ENCODE measurements around the gene UFC1. TPM values are rescaled to one million over a fixed set of nuclear protein-coding genes. Genes with fewer than 3 reads are reported as not detected.

Gene UFC1
- total RNA-seq, 2 experiments from 2014 or later = 96.6 to 97.8 TPM

DNA sequence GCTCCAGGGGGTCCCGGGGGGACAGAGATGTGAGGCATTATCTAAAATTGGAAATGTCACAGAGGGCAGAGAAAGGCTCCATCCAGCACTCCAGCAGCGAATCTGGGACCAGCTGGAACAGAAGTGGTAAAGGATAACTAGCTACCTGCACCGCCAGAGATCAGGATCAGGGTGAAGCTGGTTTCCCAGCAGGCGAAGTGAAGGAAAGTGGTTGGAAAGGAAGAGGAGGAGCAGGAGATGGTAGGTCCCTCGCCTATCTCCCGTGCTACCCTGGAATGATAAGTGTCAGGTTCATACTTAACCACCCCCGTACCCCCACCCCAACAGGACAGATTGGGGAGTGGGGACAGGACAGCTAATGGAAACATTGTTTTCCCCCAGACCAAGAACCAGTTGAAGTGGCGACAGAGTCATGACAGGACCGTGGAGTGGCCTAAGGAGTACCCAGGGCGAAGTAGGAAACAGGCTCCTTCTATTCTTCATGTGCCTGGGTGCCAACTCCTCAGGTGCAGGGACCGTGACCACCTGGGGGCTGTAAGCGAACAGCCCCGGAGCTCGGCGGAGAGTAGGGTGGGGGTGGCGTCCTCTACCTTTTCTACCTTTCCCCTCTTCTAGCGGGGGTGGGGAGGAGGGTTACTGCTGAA, 22.8 kb downstream of the UFC1 start:
- no peak for DNase-seq
- H3K36me3 Mint-ChIP-seq (ENCODE audit: low read depth) = peaks cover 57% of the 10 kb centered on the region
- no peaks in the 10 kb centered on the region for H3K27me3 Mint-ChIP-seq
- no peaks in the 10 kb centered on the region for H3K9me3 Mint-ChIP-seq
- TF ChIP-seq, protein P1, sequence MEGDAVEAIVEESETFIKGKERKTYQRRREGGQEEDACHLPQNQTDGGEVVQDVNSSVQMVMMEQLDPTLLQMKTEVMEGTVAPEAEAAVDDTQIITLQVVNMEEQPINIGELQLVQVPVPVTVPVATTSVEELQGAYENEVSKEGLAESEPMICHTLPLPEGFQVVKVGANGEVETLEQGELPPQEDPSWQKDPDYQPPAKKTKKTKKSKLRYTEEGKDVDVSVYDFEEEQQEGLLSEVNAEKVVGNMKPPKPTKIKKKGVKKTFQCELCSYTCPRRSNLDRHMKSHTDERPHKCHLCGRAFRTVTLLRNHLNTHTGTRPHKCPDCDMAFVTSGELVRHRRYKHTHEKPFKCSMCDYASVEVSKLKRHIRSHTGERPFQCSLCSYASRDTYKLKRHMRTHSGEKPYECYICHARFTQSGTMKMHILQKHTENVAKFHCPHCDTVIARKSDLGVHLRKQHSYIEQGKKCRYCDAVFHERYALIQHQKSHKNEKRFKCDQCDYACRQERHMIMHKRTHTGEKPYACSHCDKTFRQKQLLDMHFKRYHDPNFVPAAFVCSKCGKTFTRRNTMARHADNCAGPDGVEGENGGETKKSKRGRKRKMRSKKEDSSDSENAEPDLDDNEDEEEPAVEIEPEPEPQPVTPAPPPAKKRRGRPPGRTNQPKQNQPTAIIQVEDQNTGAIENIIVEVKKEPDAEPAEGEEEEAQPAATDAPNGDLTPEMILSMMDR (IDR thresholded peaks at IDR 0.05) = no peak
- peak overlapping the region; percentile 97 for H3K27ac Mint-ChIP-seq
- H3K27ac ChIP-seq (ENCODE audit: low read depth in 1 of 2, low read length in 2 of 2) = peak overlapping the region; percentile 82 to 89
- peak overlapping the region; percentile 77 for H3K4me3 ChIP-seq (ENCODE audit: low read length)
- CTCF ChIA-PET = interaction anchor here (0.9 to 2.3 kb wide), 5 partner anchors 11 to 206 kb away, joined by 3 to 18 read pairs (median 6); partner anchors contain the start of genes PPOX and TOMM40L
- H3K4me1 Mint-ChIP-seq (ENCODE audit: low read depth) = peaks cover 66% of the 10 kb centered on the region
- peaks cover 69% of the 10 kb centered on the region for H3K4me1 ChIP-seq (ENCODE audit: insufficient read depth, low read length)
- no peak for ATAC-seq (ENCODE audit: poor library complexity)
- H3K4me3 Mint-ChIP-seq = peak overlapping the region; percentile 100
- no peaks in the 10 kb centered on the region for H3K9me3 ChIP-seq (ENCODE audit: control insufficient read depth in 1 of 2, insufficient read depth in 1 of 2, low read length in 2 of 2)
- no peaks in the 10 kb centered on the region for H3K27me3 ChIP-seq (ENCODE audit: control insufficient read depth in 1 of 2, insufficient read depth in 2 of 2, low read length in 2 of 2)
- intact Hi-C loops (cut with DNase I, micrococcal nuclease) = loop anchor here in 1 of 2 experiments (2.0 to 5.0 kb wide), 2 partner anchors 14 to 46 kb away; partner anchors contain the start of gene APOA2
- POLR2A ChIA-PET = interaction anchor here (0.8 to 3.5 kb wide), 10 partner anchors 9 to 137 kb away, joined by 3 to 31 read pairs (median 6); partner anchors contain the start of genes ARHGAP30, DEDD, NDUFS2 and PPOX
- H3K36me3 ChIP-seq (ENCODE audit: insufficient read depth, low read length) = peaks cover 43% of the 10 kb centered on the region

DNA sequence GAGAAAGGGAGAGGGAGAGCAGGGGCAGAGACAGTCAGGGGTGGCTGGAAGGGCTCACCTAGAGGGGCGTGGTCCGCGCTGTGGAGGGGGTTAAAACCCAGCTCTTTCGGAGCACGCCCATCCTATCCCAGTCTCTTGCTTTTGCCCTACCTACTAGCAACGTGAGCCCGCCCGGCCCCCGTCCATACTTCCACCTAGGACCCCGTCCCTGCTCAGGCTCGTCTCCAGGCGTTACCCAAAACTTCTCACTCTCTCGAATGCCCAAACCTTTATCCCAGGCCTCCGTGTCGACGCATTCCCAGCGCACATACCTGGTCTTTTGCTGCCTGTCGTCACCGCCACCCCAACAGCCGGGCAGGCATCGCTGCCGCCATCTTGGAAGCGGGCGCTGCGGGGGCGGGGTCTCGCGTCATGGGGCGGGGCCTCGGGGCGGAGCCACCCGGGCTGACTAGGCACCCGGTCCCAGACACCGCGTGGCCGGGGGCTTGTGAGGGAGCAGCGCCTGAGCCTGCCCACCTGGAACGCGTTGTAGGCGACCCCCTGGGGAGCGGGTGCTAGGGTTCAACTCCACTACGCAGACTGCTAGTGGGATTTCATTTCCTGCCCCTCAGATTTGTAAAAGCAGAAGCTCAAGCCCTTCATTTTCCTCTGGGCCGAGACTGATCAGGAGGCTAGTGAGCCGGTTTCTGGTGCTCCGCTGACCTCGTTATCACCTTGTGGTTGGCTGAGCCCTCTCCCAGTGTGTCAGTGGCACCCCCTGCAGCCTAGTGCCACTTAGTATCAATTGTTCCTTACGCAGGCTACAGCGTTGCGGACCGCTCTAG, 23.5 kb downstream of the UFC1 start, which contains the start of gene B4GALT3:
B4GALT3 (minus strand) TSS at position 396 of the 824 bp plus-strand sequence. CDS start 1,447 bp downstream, outside the sequence.
- Mint-ChIP-seq H3K4me3 (peak within 1 kb of the TSS; percentile 100), H3K9me3 (no peaks in the 10 kb centered on the region), H3K27me3 (no peaks in the 10 kb centered on the region), H3K36me3 (ENCODE audit: low read depth) (peaks cover 50% of the 10 kb centered on the region), H3K27ac (peak within 1 kb of the TSS; percentile 97), H3K4me1 (ENCODE audit: low read depth) (peaks cover 72% of the 10 kb centered on the region)
- POLR2A ChIA-PET = interaction anchor here (0.8 to 3.5 kb wide), 11 partner anchors 8 to 214 kb away, joined by 3 to 31 read pairs (median 5); partner anchors contain the start of genes ARHGAP30, DEDD, NDUFS2 and PPOX
- Histone ChIP-seq H3K27me3 (ENCODE audit: control insufficient read depth in 1 of 2, insufficient read depth in 2 of 2, low read length in 2 of 2) (no peaks in the 10 kb centered on the region), H3K27ac (ENCODE audit: low read depth in 1 of 2, low read length in 2 of 2) (peak within 1 kb of the TSS; percentile 82 to 89), H3K36me3 (ENCODE audit: insufficient read depth, low read length) (peaks cover 35% of the 10 kb centered on the region), H3K4me1 (ENCODE audit: insufficient read depth, low read length) (peaks cover 76% of the 10 kb centered on the region), H3K4me3 (ENCODE audit: low read length) (peak within 1 kb of the TSS; percentile 77), H3K9me3 (ENCODE audit: control insufficient read depth in 1 of 2, insufficient read depth in 1 of 2, low read length in 2 of 2) (no peaks in the 10 kb centered on the region)
- TF ChIP-seq, protein P1 (IDR thresholded peaks at IDR 0.05) = no peak
- ATAC-seq (ENCODE audit: poor library complexity) = peak; percentile 90
- CTCF ChIA-PET = interaction anchor here (0.9 to 2.3 kb wide), 5 partner anchors 10 to 205 kb away, joined by 3 to 18 read pairs (median 6); partner anchors contain the start of genes PPOX and TOMM40L
- peak; percentile 84 to 98 (median 93) for DNase-seq
- intact Hi-C loops (cut with DNase I, micrococcal nuclease) = loop anchor here in 1 of 2 experiments (2.0 to 5.0 kb wide), 2 partner anchors 15 to 45 kb away; partner anchors contain the start of gene APOA2

DNA sequence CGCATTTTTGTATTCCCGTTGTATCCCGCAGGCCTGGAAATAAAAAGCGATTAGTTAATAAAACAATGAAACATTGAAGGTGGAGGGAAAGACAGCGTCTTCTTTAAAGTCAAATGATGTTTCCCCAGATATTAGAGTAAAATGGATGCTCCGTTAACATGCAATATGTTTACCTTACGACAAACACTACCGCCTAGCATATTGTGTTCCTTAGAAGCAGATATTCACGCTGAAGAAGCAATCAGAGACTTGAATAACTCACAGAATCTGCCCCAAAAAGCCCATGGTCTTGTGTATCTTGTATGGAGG, 24.1 kb downstream of the UFC1 start:
- ChIA-PET CTCF (interaction anchor here (1.9 to 2.3 kb wide), 4 partner anchors 9 to 48 kb away, joined by 4 to 18 read pairs (median 6); partner anchors contain the start of genes PPOX and TOMM40L), POLR2A (interaction anchor here (0.8 to 3.5 kb wide), 8 partner anchors 8 to 213 kb away, joined by 3 to 31 read pairs (median 10); partner anchors contain the start of genes ARHGAP30, DEDD, NDUFS2 and PPOX)
- Mint-ChIP-seq H3K27ac (peak overlapping the region; percentile 97), H3K4me1 (ENCODE audit: low read depth) (peaks cover 73% of the 10 kb centered on the region), H3K4me3 (peak overlapping the region; percentile 100), H3K9me3 (no peaks in the 10 kb centered on the region), H3K27me3 (no peaks in the 10 kb centered on the region), H3K36me3 (ENCODE audit: low read depth) (peaks cover 44% of the 10 kb centered on the region)
- peak overlapping the region; percentile 82 to 89 for H3K27ac ChIP-seq (ENCODE audit: low read depth in 1 of 2, low read length in 2 of 2)
- peaks cover 76% of the 10 kb centered on the region for H3K4me1 ChIP-seq (ENCODE audit: insufficient read depth, low read length)
- intact Hi-C loops (cut with DNase I, micrococcal nuclease) = loop anchor here in 1 of 2 experiments (2.0 to 5.0 kb wide), 2 partner anchors 15 to 44 kb away; partner anchors contain the start of gene APOA2
- DNase-seq (no peak), ATAC-seq (ENCODE audit: poor library complexity) (no peak)
- H3K27me3 ChIP-seq (ENCODE audit: control insufficient read depth in 1 of 2, insufficient read depth in 2 of 2, low read length in 2 of 2) = no peaks in the 10 kb centered on the region
- peak overlapping the region; percentile 77 for H3K4me3 ChIP-seq (ENCODE audit: low read length)
- TF ChIP-seq, protein P1 (IDR thresholded peaks at IDR 0.05) = no peak
- peaks cover 30% of the 10 kb centered on the region for H3K36me3 ChIP-seq (ENCODE audit: insufficient read depth, low read length)
- H3K9me3 ChIP-seq (ENCODE audit: control insufficient read depth in 1 of 2, insufficient read depth in 1 of 2, low read length in 2 of 2) = no peaks in the 10 kb centered on the region

Measured in CD4-positive, alpha-beta T cell (primary cell).